ENCODE results near the gene CCBE1. TPM values are rescaled to one million over a fixed set of nuclear protein-coding genes. Genes with fewer than 3 reads are reported as not detected.

CCBE1 gene
- total and polyA plus RNA-seq, 9 of the 15 experiments (the other 6 are each of a cell fraction or from before 2014, with no cell fraction given) = 0.20 TPM; not detected in 8

DNA sequence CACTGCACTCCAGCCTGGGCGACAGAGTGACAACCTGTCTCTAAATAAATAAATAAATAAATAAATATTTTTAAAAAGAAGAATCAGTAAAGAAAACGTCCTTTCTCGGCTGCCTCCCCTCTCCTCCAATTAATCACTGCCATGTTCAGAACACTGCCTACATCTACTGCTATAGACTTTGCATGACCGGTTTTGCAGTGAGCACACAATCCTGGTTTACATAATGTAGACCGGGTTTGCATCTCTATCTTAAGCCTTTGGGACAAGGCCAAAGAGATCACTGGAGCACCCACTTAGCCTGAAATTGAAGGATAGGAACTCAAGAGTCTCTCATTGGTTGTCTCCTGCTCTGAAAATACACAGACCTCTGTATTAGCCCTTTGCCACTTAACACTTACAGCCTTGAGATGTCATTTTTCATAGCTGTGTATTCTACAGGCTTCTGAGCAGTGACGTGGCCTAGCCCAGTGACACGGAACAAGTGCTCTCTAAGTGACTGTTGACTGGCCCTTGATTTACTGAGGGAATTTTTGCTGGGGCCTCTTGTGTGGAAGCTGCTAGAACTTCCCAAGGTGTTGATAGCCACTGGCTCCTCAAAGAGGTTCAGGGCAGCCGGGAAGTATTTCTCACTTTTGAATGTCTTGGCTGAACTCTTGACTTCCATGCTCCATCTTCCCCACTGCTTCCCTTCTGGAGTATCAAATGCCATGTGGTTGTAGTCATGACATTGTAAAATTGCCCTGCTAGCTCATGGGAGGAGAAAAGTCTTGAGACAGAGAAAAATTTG is 45.3 kb upstream of the CCBE1 start:
- Histone ChIP-seq H3K9me1 (ENCODE audit: control insufficient read depth, insufficient read depth, low read length) (no peaks in the 10 kb centered on the region), H3K27me3 (ENCODE audit: control insufficient read depth in 2 of 2, insufficient read depth in 2 of 2, low read length in 2 of 2) (no peaks in the 10 kb centered on the region), H3K9ac (ENCODE audit: insufficient read depth in 1 of 2, low read depth in 2 of 2, low read length in 2 of 2) (no peak overlapping the region), H2AFZ (ENCODE audit: low read depth, low read length) (no peak overlapping the region), H4K20me1 (replicated peaks; ENCODE audit: control insufficient read depth, insufficient read depth, low read length) (no peaks in the 10 kb centered on the region), H3K36me3 (ENCODE audit: control insufficient read depth, insufficient read depth, low read length) (no peaks in the 10 kb centered on the region), H3K79me2 (ENCODE audit: control insufficient read depth, insufficient read depth, low read length) (no peaks in the 10 kb centered on the region), H3K9me3 (replicated peaks; ENCODE audit: control insufficient read depth, insufficient read depth, low read depth, low read length) (no peaks in the 10 kb centered on the region), H3K27ac (ENCODE audit: extremely low read depth, low read depth, low read length) (no peak overlapping the region), H3K4me2 (ENCODE audit: insufficient read depth, low read length) (no peak overlapping the region), H3K4me3 (no peak overlapping the region), H3K4me1 (replicated peaks in 1 of 2; ENCODE audit: control insufficient read depth in 2 of 2, insufficient read depth in 2 of 2, low read length in 2 of 2) (no peaks in the 10 kb centered on the region)
- in situ Hi-C loops (cut with MboI) = no loop called here
- CTCF ChIA-PET (ENCODE audit: low intra/inter-chr PET ratio) = no interaction called here
- POLR2A ChIA-PET = interaction anchor here (1.0 kb wide), 1 partner anchor 9 kb away, joined by 3 read pairs; no protein-coding TSS in a partner anchor
- ATAC-seq (no peak), FAIRE-seq (no peak), DNase-seq (ENCODE audit: extremely low read depth in 1 of 4, low spot score in 3 of 4) (no peak)
- 0% methylated on average over 7 of the region's 8 CpGs for WGBS (ENCODE audit: insufficient coverage, low coverage, missing lambda C conversion rate)
- no peak for TF ChIP-seq MTA2 (IDR thresholded peaks at IDR 0.05; ENCODE audit: low read depth)
- TF ChIP-seq, protein P1, sequence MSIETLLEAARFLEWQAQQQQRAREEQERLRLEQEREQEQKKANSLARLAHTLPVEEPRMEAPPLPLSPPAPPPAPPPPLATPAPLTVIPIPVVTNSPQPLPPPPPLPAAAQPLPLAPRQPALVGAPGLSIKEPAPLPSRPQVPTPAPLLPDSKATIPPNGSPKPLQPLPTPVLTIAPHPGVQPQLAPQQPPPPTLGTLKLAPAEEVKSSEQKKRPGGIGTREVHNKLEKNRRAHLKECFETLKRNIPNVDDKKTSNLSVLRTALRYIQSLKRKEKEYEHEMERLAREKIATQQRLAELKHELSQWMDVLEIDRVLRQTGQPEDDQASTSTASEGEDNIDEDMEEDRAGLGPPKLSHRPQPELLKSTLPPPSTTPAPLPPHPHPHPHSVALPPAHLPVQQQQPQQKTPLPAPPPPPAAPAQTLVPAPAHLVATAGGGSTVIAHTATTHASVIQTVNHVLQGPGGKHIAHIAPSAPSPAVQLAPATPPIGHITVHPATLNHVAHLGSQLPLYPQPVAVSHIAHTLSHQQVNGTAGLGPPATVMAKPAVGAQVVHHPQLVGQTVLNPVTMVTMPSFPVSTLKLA (conservative IDR thresholded peaks at IDR 0.05) = no peak
- no peak for TF ChIP-seq MED1 (CRISPR knock-in tag; IDR thresholded peaks at IDR 0.05; ENCODE audit: borderline replicate concordance)
- TF ChIP-seq ZNF224 (CRISPR knock-in tag; IDR thresholded peaks at IDR 0.05) = no peak
- no peak for TF ChIP-seq BRF1 (IDR thresholded peaks at IDR 0.05; ENCODE audit: borderline replicate concordance, extremely low read depth, insufficient read length)
- TF ChIP-seq, protein P2, sequence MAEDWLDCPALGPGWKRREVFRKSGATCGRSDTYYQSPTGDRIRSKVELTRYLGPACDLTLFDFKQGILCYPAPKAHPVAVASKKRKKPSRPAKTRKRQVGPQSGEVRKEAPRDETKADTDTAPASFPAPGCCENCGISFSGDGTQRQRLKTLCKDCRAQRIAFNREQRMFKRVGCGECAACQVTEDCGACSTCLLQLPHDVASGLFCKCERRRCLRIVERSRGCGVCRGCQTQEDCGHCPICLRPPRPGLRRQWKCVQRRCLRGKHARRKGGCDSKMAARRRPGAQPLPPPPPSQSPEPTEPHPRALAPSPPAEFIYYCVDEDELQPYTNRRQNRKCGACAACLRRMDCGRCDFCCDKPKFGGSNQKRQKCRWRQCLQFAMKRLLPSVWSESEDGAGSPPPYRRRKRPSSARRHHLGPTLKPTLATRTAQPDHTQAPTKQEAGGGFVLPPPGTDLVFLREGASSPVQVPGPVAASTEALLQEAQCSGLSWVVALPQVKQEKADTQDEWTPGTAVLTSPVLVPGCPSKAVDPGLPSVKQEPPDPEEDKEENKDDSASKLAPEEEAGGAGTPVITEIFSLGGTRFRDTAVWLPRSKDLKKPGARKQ (CRISPR knock-in tag; IDR thresholded peaks at IDR 0.05) = no peak
- no peak for TF ChIP-seq TAF9B (IDR thresholded peaks at IDR 0.05; ENCODE audit: partially characterized antibody)
- TF ChIP-seq RBM39 (optimal IDR thresholded peaks at IDR 0.05; ENCODE audit: low read depth, low read length) = no peak
- TF ChIP-seq, protein P3, sequence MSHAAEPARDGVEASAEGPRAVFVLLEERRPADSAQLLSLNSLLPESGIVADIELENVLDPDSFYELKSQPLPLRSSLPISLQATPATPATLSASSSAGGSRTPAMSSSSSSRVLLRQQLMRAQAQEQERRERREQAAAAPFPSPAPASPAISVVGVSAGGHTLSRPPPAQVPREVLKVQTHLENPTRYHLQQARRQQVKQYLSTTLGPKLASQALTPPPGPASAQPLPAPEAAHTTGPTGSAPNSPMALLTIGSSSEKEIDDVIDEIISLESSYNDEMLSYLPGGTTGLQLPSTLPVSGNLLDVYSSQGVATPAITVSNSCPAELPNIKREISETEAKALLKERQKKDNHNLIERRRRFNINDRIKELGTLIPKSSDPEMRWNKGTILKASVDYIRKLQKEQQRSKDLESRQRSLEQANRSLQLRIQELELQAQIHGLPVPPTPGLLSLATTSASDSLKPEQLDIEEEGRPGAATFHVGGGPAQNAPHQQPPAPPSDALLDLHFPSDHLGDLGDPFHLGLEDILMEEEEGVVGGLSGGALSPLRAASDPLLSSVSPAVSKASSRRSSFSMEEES (CRISPR knock-in tag; IDR thresholded peaks at IDR 0.05) = no peak
- no peak for TF ChIP-seq MTA1 (IDR thresholded peaks at IDR 0.05; ENCODE audit: borderline replicate concordance)
- TF ChIP-seq POLR2AphosphoS2 (IDR thresholded peaks at IDR 0.05; ENCODE audit: low read length) = no peak
- no peak for TF ChIP-seq POLR2A (conservative IDR thresholded peaks at IDR 0.05)
- TF ChIP-seq, protein P4, sequence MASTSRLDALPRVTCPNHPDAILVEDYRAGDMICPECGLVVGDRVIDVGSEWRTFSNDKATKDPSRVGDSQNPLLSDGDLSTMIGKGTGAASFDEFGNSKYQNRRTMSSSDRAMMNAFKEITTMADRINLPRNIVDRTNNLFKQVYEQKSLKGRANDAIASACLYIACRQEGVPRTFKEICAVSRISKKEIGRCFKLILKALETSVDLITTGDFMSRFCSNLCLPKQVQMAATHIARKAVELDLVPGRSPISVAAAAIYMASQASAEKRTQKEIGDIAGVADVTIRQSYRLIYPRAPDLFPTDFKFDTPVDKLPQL (IDR thresholded peaks at IDR 0.05; ENCODE audit: extremely low read depth, insufficient read length) = no peak
- no peak for TF ChIP-seq KDM5B (IDR thresholded peaks at IDR 0.05; ENCODE audit: insufficient replicate concordance, low read depth, low read length)
- TF ChIP-seq RFX1 (IDR thresholded peaks at IDR 0.05) = no peak
- BruUV-seq (replicated peaks) = no TSS peak
- intact Hi-C loops (cut with micrococcal nuclease) = no loop called here
